IPS-18a (cell line): Measurements from ENCODE around the gene TMEM62.
"Not testable (repeated sequence)": the region's sequence is repeated elsewhere in the genome, so short reads cannot be mapped to it uniquely, and the experiment has no call there.

Experiments
- H3K27ac ChIP-seq: one replicate; pipeline ENCODE4 v1.5.1; 2013; ENCODE audit warnings: low read length
- H3K27me3 ChIP-seq: one replicate; pipeline ENCODE4 v1.6.1; 2013; ENCODE audit warnings: mild to moderate bottlenecking, low read length; ENCODE audit not compliant: control insufficient read depth, insufficient read depth
- H3K36me3 ChIP-seq: one replicate; pipeline ENCODE4 v1.6.1; 2013; ENCODE audit warnings: low read depth, low read length; ENCODE audit not compliant: control insufficient read depth
- H3K4me1 ChIP-seq: one replicate; pipeline ENCODE4 v1.6.1; 2013; ENCODE audit warnings: low read depth, low read length; ENCODE audit not compliant: control insufficient read depth
- H3K4me3 ChIP-seq: one replicate; pipeline ENCODE4 v1.5.1; 2013; ENCODE audit warnings: low read length
- H3K9ac ChIP-seq: one replicate; pipeline ENCODE4 v1.6.1; 2013; ENCODE audit warnings: mild to moderate bottlenecking, low read length, moderate library complexity
- H3K9me3 ChIP-seq: one replicate; pipeline ENCODE4 v1.6.1; 2013; ENCODE audit warnings: low read depth, low read length; ENCODE audit not compliant: control insufficient read depth

Gene TMEM62

GRCh38 chr15:43125100-43125661 is 8.2 kb upstream of the TMEM62 start:
- Histone ChIP-seq H3K36me3 (no peaks in the 10 kb centered on the region), H3K4me1 (no peaks in the 10 kb centered on the region), H3K27ac (no peak overlapping the region), H3K4me3 (no peak overlapping the region), H3K9me3 (no peaks in the 10 kb centered on the region), H3K9ac (no peak overlapping the region), H3K27me3 (peaks cover 16% of the 10 kb centered on the region)

- no peaks in the 10 kb centered on the region for H3K9me3 ChIP-seq
- H3K27ac ChIP-seq, result no peak overlapping the region
- H3K4me1 ChIP-seq, result no peaks in the 10 kb centered on the region
- no peaks in the 10 kb centered on the region for H3K36me3 ChIP-seq
- peaks cover 20% of the 10 kb centered on the region for H3K27me3 ChIP-seq
- H3K4me3 ChIP-seq, result no peak overlapping the region
- H3K9ac ChIP-seq, result no peak overlapping the region
These were observed 7.0 kb upstream of the TMEM62 start for GRCh38 chr15:43126356-43126755.

- no peaks in the 10 kb centered on the region for H3K9me3 ChIP-seq
- H3K27me3 ChIP-seq, result peaks cover 20% of the 10 kb centered on the region
- no peak overlapping the region for H3K9ac ChIP-seq
- no peak overlapping the region for H3K4me3 ChIP-seq
- H3K4me1 ChIP-seq, result no peaks in the 10 kb centered on the region
- no peak overlapping the region for H3K27ac ChIP-seq
- no peaks in the 10 kb centered on the region for H3K36me3 ChIP-seq
These were observed 5.6 kb upstream of the TMEM62 start for GRCh38 chr15:43127752-43128151.

- not testable (repeated sequence) for H3K4me1 ChIP-seq, H3K27ac ChIP-seq, H3K9me3 ChIP-seq, H3K4me3 ChIP-seq, H3K36me3 ChIP-seq, H3K9ac ChIP-seq
- H3K27me3 ChIP-seq, result peaks cover 25% of the 10 kb centered on the region
These were observed 5.0 kb upstream of the TMEM62 start for GRCh38 chr15:43128174-43128979.

GRCh38 chr15:43128980-43129335 is 4.4 kb upstream of the TMEM62 start:
- Histone ChIP-seq H3K9me3 (no peaks in the 10 kb centered on the region), H3K9ac (no peak overlapping the region), H3K4me3 (no peak overlapping the region), H3K27ac (no peak overlapping the region), H3K27me3 (peaks cover 31% of the 10 kb centered on the region), H3K4me1 (no peaks in the 10 kb centered on the region), H3K36me3 (no peaks in the 10 kb centered on the region)

GRCh38 chr15:43132830-43133429 is 456 bp upstream of the TMEM62 start:
- no peak overlapping the region for H3K27ac ChIP-seq
- peaks cover 6% of the 10 kb centered on the region for H3K4me1 ChIP-seq
- peak overlapping the region; percentile 80 for H3K4me3 ChIP-seq
- H3K9ac ChIP-seq, result peak overlapping the region; percentile 52
- no peaks in the 10 kb centered on the region for H3K9me3 ChIP-seq
- peaks cover 52% of the 10 kb centered on the region for H3K27me3 ChIP-seq
- no peaks in the 10 kb centered on the region for H3K36me3 ChIP-seq

GRCh38 chr15:43134157-43134635 is 810 bp downstream of the TMEM62 start:
- Histone ChIP-seq H3K4me1 (peaks cover 6% of the 10 kb centered on the region), H3K36me3 (no peaks in the 10 kb centered on the region), H3K27ac (no peak overlapping the region), H3K9ac (peak overlapping the region; percentile 52), H3K9me3 (no peaks in the 10 kb centered on the region), H3K4me3 (peak overlapping the region; percentile 80), H3K27me3 (peaks cover 52% of the 10 kb centered on the region)

GRCh38 chr15:43135351-43135750 is 2.0 kb downstream of the TMEM62 start:
- Histone ChIP-seq H3K36me3 (no peaks in the 10 kb centered on the region), H3K9ac (no peak overlapping the region), H3K27ac (no peak overlapping the region), H3K4me3 (peak overlapping the region; percentile 16), H3K9me3 (no peaks in the 10 kb centered on the region), H3K4me1 (peaks cover 6% of the 10 kb centered on the region), H3K27me3 (peaks cover 52% of the 10 kb centered on the region)

GRCh38 chr15:43143203-43143941 is 10.0 kb downstream of the TMEM62 start:
- H3K4me1 ChIP-seq, result no peaks in the 10 kb centered on the region
- H3K9me3 ChIP-seq, result no peaks in the 10 kb centered on the region
- no peaks in the 10 kb centered on the region for H3K36me3 ChIP-seq
- no peaks in the 10 kb centered on the region for H3K27me3 ChIP-seq
- no peak overlapping the region for H3K9ac ChIP-seq
- H3K27ac ChIP-seq, result no peak overlapping the region
- H3K4me3 ChIP-seq, result no peak overlapping the region

GRCh38 chr15:43144512-43144911 is 11.1 kb downstream of the TMEM62 start:
- H3K9ac ChIP-seq, result no peak overlapping the region
- H3K9me3 ChIP-seq, result no peaks in the 10 kb centered on the region
- H3K4me3 ChIP-seq, result no peak overlapping the region
- no peaks in the 10 kb centered on the region for H3K36me3 ChIP-seq
- H3K27me3 ChIP-seq, result no peaks in the 10 kb centered on the region
- H3K27ac ChIP-seq, result no peak overlapping the region
- no peaks in the 10 kb centered on the region for H3K4me1 ChIP-seq

GRCh38 chr15:43146184-43146583 is 12.8 kb downstream of the TMEM62 start:
- Histone ChIP-seq H3K9ac (no peak overlapping the region), H3K4me3 (no peak overlapping the region), H3K27me3 (no peaks in the 10 kb centered on the region), H3K4me1 (no peaks in the 10 kb centered on the region), H3K36me3 (no peaks in the 10 kb centered on the region), H3K9me3 (no peaks in the 10 kb centered on the region), H3K27ac (no peak overlapping the region)
